PC-3 (cell line): ENCODE measurements around the gene USP40.

ENCODE experiments used
- CTCF ChIP-seq: fragments of 300-600 bp; sonication (generic); conservative IDR thresholded peaks from 2 replicates; pipeline ENCODE4 v1.5.1; 2017; ENCODE audit warnings: antibody characterized with exemption, low read depth, mild to moderate bottlenecking, low read length
- EZH2 ChIP-seq: fragments of 300-600 bp; sonication (generic); IDR thresholded peaks from one replicate; pipeline ENCODE4 v1.6.1; 2017; ENCODE audit warnings: antibody characterized with exemption, mild to moderate bottlenecking, low read length; ENCODE audit not compliant: unreplicated experiment
- EZH2phosphoT487 ChIP-seq: fragments of 300-600 bp; sonication (generic); IDR thresholded peaks from 2 replicates; pipeline ENCODE4 v1.6.1; 2018; ENCODE audit warnings: mild to moderate bottlenecking, antibody characterized with exemption, low read length, borderline replicate concordance

GRCh38 chr2:233441161-233442027 is 125.2 kb downstream of the USP40 start:
- no peak for TF ChIP-seq CTCF
- TF ChIP-seq EZH2 = no peak
- no peak for TF ChIP-seq EZH2phosphoT487
